ENCODE results near the gene MLH3.
"Not testable (repeated sequence)": the region's sequence is repeated elsewhere in the genome, so short reads cannot be mapped to it uniquely, and the experiment has no call there.

MLH3 gene

DNA sequence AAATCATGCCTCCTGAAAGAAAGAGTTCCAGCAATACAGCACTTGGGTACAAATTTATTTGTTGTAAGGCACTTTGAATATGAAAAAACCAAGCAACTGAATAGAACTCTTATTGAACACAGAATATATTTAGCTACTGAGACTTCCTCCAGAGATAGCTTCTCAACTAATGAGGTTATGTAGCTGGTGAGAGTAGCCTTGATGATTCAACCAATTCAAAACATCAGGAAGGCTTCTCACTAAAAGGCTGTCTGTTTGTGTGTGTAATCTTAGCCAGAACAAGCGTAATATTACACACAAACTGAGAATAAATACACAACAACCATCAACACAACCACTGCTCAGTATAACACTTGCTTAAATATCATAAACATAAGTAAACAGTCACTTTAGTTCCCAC, 28.2 kb downstream of the MLH3 start:
- no peak for DNase-seq

DNA sequence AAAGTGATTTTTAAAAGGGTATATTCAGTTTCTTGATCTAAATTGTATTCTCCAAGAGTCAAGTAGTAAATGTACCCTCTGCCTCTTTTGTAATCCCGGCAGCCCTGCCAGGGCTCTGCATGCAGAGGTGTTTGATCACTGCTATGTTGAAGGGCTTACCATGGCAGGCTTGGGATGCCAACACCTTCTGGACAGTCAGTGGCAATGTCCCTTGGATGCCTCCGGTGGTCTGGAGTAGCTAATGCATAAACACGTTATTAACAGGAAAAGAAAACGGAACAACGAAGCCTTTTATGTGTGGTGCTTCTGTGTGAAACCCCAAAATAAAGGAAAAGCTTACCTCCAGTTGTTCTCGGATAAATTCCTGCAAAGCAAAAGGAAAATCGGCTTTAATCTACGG, 28.6 kb downstream of the MLH3 start:
- DNase-seq = no peak

DNA sequence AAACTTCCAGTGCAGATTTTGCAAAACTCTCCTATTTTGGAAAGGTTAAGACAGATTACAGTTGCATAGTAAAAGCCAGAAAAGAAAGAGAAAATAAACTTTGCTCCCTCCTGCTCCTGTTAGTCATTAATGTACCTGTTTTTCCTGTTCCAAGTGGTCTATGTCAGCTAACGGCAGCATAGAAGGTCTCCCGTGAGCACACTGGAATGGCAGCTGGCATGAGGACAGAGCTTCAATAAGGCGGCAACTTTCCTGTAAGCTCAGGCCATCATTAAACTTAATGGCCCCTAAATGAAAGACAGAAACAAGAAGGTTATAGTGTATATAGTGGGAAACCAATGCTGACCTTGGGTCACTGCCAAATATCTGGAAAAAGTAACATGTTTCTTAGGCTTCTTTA, 32.6 kb downstream of the MLH3 start:
- DNase-seq = no peak

DNA sequence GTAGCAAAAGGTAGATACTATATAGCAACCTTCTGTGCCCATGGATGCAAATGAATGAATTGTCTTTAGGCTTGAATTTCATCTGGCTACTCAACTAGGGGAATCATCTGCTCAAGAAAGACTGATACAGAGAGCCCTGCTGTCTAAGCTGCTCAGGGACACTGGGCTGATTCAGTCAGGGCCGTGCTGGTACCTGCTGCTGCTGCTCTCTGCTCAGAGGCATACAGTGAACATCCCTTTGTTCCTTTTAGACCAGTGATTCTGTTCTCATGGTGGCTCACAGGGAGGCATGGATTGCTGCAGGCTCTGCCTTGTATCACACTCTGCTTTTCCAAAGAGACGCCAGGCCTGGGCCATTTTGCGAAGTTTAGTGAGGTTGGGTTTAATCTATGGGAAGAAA, 34.5 kb downstream of the MLH3 start:
- no peak for DNase-seq

DNA sequence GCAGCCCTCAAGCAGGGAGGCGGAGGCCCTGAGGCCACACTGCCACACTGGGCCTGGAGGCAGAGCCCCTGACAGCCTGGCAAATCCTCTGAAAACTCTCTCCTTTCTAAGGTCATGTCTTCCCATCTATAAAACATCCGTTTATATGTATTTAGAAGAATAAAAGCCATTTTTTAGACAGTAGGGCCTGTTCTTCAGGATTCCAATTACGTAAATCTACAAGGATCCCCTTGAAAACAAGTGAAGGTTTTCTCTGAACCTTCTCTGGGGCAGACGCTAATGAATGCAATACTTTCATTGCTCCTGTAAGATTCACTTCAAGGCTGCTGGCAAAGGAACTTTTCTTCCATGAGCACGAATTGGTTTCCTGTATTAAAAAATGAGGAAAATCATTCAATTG, 35.8 kb downstream of the MLH3 start:
- no peak for DNase-seq

DNA sequence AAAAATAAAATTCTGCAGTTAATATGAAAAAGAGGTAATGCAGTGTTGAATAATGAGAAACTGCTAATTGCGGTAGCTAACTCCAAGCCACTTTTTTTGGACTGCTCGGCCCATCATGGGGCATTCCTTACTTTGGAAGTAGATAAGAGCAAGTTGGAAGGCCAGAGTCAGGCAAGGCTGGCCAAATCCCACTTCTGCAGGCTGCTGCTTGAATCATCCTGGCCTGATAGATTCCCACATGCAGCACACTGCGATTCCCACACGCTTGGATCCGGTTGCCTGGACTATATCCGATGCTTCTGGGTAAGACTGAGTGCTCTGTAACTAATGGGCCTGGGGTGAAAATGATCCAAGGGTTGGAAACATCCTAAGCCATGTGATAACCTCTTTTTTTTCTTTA, 38.0 kb downstream of the MLH3 start:
- DNase-seq = no peak

DNA sequence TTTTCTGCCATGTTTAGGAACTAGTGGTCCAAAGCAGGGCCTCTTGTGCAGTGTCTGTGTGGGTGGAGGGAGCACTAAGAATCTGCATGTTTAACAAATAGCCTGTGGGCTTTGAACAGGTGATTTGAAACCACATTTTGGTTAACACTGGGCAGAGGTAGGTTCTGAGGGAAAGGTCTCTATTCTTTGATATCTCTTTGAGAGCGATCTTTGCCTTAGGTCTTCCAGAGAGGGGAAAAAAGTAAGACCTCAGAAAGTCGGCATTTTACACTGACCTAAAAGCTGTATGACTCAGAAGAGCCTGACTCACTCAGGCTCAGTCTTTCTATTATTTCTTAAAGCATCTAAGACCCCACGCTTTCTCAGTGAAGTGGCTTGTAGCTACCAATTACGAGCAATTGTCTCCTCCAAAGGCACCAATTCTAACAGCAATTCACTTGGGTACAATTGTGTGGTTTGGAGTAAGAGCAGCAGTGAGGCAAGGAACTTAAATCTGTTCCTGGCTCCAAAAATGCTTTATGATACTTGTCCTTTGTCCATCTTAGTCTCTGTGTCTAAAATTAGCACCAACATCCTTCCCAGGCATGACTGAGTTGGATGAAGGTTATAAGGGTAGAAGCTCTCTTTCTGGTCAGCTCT, 39.8 kb downstream of the MLH3 start:
- no peak for DNase-seq

DNA sequence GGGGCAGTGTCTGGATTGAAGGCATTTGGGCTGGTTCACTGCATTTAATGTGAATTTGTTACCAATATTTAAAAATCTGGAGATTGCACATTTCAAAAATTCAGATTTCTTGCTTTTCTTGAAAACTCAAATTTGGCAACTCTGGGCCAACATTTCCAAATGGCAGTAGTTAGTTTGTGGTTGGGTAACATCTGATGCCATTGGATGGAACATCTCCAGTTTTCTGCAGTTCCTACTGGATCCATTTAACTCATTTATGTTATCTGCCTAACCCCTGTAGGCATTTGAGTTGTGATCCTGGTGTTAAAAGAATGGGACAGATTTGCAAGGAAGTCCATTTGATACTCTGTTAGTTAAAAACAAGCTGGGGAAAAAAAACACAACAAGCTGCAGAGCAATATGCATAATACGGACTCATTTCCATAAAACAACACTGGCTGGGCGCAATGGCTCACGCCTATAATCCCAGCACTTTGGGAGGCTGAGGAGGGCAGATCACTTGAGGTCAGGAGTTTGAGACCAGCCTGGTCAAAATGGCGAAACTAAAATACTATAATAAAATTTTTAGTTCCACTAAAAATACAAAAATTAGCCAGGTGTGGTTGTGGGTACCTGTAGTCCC, 40.7 kb downstream of the MLH3 start:
- no peak for DNase-seq

DNA sequence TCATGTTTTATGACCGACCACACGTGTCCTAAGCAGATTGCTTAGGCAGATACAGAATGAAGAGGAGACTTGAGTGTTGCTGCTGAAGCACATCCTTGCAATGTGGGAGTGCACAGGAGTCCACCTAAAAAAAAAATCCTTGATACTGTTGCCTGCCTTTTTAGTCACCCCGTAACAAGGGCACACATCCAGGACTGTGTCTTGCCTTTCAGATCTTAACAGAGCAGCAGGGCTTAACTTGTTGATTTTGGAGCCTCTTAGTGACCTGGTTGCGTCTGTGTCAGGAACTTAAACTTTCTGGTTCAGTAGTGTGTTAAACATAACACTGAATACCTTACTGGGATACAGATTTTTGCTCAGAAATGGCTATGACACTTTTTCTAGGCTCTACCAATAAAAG, 42.1 kb downstream of the MLH3 start:
- no peak for DNase-seq

DNA sequence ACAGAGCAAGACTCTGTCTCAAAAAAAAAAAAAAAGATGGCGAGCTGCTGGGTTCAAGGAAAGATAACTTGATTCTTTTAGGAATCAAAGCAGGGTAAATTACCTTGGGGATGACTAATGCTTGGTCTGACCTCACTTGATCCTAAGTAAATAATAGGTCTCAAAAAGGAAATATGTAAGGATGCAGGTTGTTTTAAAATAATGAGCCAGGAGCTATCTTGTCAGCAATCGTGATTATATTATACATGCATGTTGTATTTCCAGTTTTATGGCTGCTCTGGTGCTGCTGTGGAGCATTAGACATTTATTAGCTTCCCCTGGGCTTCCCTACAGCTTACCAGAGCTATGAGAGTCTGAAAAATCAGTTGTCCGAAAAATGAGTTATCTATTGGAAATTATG, 45.9 kb downstream of the MLH3 start:
- no peak for DNase-seq

DNA sequence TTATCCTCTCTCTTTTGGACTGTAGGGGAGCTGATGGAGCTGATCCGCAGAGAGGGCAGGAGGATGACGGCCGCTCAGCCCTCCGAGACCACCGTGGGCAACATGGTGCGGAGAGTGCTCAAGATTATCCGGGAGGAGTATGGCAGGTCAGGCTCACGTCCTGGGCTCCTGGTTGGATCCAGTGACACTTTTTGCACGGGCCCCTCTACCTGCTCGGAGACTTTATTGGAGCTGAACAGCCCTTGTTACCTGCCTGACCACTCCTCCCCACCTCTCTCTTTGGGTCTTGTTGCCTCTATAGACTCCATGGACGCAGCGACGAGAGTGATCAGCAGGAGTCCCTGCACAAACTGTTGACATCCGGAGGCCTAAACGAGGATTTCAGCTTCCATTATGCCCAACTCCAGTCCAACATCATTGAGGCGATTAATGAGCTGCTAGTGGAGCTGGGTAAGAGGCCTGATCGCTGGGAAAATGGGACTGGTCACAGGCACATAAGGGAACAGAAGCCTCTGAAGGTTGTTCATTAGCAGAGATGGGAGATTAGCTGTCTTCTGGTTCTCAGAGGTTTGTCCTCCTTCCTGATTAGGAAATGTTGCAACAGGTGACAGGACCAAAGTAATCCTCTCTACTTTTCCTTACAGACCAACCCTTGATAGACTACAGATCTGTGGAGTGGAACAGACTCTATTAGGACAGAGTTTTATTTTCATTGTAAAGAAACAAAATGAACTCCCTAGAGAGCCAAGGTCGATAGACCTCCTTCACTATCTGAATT, 47.8 kb downstream of the MLH3 start:
- no peak for DNase-seq

DNA sequence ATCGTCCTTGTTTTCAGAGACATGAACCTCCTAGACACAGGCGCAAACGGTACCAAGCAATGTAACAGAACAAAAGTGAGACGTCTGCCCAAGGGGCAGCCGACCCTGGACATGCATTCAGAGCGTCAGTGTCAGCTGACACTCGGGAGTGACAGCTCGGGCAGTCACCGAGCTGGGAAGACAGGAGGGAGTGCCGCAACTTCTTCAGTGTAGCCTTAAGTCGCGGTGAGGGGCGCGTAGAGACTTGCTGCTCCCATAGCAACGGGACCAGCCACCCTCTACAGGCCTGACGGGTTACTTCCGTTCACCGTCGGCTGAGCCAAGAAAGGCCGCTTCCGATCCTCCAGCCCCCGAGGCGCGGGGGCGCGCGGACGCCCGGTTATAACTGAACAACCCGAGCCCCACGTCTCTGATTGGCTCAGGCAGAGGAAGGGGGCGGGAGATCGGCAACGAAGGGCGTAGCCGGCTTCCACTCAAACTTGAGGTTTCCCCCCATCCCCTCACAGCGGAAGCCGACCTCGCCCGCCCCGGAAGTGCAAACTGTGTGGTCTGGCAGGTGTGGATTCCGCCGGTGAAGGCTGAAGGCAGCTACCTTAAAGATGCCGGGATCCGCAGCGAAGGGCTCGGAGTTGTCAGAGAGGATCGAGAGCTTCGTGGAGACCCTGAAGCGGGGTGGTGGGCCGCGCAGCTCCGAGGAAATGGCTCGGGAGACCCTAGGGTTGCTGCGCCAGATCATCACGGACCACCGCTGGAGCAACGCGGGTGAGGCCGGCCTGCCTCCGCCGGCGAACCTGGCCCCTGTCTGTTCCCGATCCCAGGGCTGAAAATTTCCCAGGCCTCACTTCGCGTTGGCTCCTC, 48.6 kb downstream of the MLH3 start, which contains the start of gene EIF2B2:
Gene EIF2B2 (plus strand): TSS at position 530 of the 858 bp plus-strand sequence. CDS start 70 bp downstream, at position 600.
- DNase-seq = peak; percentile 97 to 99

DNA sequence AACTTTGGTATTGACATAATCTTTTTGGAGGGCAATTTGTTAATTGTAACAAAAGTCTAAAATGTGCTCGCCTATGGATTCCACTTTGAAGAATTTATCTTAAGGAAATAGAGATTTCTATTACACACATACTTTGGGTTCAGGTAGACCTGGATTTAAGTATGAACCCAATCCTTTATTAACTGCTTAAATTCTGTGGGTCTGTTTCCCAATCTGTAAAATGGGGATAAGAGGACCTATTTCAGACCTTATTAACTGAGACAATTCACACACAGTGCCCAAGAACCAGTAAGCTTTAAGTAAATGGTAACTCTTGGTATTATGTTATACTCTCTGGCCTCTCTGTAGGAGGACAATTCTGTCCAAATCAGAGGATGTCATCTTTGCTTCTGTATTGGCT, 49.4 kb downstream of the MLH3 start:
- no peak for DNase-seq

DNA sequence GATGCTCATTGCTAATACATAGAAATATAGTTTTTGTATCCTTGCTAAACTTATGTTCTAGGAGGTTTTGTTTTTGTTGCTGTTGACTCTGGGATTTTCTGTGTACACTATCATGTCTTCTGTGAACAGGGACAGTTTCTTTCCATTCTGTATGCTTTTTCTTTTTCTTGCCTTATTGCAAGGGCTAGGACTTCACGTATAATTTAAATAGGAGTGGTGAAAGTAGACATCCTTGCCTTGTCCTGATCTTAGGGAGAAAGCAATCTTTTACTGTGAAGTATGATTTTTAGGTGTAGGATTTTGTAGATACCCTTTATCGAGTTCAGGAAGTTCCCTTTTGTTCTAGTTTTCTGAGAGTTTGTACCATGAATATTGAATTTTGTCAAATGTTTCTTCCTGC, 50.0 kb downstream of the MLH3 start:
- DNase-seq = no peak

DNA sequence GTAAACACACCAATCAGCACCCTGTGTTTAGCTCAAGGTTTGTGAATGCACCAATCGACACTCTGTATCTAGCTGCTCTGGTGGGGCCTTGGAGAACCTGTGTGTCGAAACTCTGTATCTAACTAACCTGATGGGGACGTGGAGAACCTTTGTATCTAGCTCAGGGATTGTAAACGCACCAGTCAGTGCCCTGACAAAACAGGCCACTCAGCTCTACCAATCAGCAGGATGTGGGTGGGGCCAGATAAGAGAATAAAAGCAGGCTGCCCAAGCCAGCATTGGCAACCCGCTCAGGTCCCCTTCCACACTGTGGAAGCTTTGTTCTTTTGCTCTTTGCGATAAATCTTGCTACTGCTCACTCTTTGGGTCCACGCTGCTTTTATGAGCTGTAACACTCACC, 55.5 kb downstream of the MLH3 start:
- DNase-seq = not testable (repeated sequence)

DNA sequence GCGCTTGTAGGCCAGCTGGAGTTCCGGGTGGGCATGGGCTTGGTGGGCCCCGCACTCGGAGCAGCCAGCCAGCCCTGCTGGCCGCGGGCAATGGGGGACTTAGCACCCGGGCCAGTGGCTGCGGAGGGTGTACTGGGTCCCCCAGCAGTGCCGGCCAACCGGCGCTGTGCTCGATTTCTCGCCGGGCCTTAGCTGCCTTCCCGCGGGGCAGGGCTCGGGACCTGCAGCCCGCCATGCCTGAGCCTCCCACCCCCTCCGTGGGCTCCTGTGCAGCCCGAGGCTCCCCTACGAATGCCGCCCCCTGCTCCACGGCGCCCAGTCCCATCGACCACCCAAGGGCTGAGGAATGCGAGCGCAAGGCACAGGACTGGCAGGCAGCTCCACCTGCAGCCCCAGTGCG, 57.1 kb downstream of the MLH3 start:
- DNase-seq = not testable (repeated sequence)

DNA sequence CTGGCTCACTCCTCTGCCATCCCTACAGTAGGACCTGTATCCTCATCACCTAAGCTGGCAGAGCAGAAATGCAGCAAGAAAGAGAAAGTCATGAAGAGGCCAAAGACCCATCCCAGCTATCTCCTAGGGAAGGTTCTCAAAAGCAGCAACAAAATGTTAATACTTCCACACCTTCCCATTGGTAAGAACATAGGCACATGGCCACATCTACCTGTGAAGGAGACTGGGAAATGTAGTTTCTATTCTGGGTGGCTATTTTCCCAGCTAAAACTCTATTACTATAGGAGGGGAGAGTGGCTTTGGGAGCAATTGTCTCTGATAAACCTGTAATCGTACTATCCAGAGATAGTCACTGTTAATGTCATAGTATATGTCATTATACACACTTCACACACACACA, 62.3 kb downstream of the MLH3 start:
- no peak for DNase-seq

DNA sequence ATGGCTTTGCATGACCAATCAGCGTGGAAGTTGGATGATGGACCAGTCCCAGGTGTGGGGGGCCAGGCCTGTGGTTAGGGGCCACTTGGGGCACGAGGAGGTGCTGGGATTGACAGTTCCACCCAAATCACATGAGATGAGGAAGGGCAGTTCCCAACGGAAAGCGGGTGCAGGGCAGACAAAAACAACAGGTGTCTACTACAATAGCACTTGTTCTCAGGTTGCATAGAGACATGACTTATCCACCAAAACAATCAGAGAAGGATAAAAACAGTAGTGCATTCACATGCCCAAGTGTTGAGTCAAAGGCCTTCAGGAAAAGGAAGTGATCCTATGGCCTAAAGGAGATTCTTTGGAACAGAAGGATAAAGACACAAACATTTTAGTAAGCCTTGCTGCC, 63.1 kb downstream of the MLH3 start:
- DNase-seq = no peak

DNA sequence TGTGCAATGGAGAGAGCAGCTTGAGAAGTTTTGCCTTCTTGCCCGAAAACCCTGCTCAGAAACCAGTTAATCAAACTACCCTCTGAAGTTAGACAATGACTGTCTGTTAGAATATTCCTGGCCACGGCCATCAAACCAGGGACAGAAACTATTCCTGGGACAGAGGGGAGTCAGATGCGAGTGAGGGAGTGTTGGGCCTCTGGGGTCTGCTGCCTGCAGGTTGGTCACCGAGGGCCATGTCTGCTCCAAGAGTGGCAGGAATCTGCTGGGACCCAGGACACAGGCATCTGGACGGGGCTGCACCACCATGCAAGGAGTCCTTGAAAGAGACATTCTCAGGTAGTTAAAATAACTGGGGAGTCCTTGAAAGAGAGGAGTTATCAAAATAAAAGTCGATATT, 65.5 kb downstream of the MLH3 start:
- DNase-seq = no peak

DNA sequence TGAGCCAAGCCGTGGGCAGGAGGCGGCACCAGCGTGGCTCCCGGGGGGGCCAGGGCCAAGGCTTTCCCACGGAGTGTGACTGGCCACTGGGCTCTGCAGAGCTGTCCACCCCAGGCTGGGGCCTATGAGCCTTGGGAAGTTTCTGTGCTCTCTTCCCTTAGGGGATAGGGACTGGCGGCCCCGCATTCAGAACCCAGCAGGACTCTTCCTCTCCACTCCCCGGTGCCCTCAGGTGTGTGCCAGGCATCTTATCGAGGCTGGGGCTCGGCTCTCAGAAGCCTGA, 66.3 kb downstream of the MLH3 start:
- DNase-seq = no peak

DNA sequence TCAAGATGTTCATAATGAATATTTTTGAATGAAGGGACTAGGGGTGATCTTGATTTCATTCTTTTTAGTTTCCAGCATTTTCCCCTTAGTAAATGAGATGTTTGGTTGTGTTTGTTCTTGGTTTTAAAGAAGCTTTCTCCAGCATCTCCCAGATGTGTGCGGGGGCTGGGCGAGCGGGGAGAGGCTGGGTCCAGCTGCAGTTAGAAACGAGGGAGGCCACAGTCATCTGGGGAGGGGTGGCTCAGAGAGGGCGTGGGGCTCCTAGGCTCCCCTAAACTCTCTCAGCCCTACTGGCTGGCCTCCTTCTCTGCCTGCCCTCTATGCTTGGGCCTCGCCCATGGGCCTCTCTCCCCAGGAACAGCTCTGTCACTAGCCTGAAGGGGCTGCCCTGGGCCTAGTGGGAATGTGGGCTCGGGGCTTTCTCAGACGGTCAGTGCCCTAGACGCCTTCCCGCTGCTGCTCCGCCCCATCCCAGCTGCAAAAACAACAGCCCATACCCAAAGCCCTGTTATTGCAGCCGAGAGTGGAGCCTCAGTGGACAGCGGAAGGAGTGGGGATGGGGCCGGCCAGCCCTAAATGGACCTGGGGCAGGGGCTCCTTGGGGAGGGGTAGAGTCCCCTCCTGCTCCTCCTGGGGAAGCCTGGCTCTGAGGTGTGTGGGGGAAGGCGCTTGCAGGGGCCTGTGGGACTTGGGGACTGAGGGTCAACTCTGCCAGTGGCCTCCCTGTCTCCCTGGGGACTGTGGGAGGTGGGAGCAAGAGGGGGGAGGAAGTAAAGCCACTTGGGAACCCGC, 66.8 kb downstream of the MLH3 start:
- no peak for DNase-seq

DNA sequence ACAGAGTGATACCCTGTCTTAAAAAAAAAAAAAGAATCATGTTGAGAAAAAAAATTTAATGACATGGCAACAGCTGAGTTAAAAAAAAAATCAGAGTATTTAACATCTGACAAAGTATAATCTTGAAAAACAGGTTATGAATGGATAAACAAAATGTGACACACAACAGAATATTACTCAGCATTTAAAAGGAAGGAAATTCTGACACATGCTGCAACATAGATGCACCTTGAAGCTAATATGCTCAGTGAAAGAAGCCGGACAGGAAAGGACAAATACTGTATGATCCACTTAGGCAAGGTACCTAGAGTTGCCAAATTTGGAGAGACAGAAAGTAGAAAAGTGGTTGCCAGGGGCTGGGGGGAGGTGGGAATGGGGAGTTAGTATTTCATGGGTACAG, 67.9 kb downstream of the MLH3 start:
- no peak for DNase-seq

DNA sequence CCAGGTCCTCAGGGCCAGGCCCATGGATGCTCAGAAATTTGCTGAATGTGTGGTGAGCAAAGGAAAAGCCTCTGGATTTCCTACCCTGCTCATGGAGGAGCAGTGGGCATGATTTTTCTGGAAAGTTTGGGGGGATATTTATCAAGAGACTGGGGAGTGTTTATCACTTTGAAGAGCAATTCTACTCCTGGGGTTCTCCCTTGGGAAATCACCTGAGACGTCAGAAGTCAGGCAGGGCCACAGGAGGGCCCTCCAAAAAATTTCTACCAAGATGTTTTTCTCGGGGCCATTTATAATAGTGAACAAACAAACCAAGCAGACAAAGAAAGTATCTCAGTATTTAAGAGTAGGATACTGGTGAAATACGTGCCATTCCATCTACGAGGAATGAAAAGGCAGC, 68.6 kb downstream of the MLH3 start:
- no peak for DNase-seq
